ENCODE measurements around the gene CSTF1.

The CSTF1 gene

GRCh38 chr20:56422824-56423189 is 30.4 kb downstream of the CSTF1 start:
- no peak overlapping the region for H3K27ac ChIP-seq
- H3K4me2 ChIP-seq (ENCODE audit: low read length) = no peak overlapping the region
- H3K27me3 ChIP-seq (ENCODE audit: control insufficient read depth, insufficient read depth, low read length) = no peaks in the 10 kb centered on the region
- H3K79me2 ChIP-seq = no peaks in the 10 kb centered on the region
- no peaks in the 10 kb centered on the region for H3K36me3 ChIP-seq (ENCODE audit: control insufficient read depth, insufficient read depth, low read length)
- no peak overlapping the region for H3K9ac ChIP-seq
- no peak overlapping the region for H2AFZ ChIP-seq
- no peak overlapping the region for H3K4me3 ChIP-seq (ENCODE audit: low read depth, low read length)
- TF ChIP-seq CTCF (IDR thresholded peaks at IDR 0.05) = no peak
- no peaks in the 10 kb centered on the region for H3K9me3 ChIP-seq (ENCODE audit: control insufficient read depth, low read length)
- H3K4me1 ChIP-seq = no peaks in the 10 kb centered on the region

- H3K4me2 ChIP-seq (ENCODE audit: low read length) = no peak overlapping the region
- no peak for TF ChIP-seq CTCF (IDR thresholded peaks at IDR 0.05)
- no peak overlapping the region for H2AFZ ChIP-seq
- H3K27ac ChIP-seq = no peak overlapping the region
- H3K79me2 ChIP-seq = no peaks in the 10 kb centered on the region
- no peaks in the 10 kb centered on the region for H3K36me3 ChIP-seq (ENCODE audit: control insufficient read depth, insufficient read depth, low read length)
- H3K9ac ChIP-seq = no peak overlapping the region
- no peak overlapping the region for H3K4me3 ChIP-seq (ENCODE audit: low read depth, low read length)
- H3K9me3 ChIP-seq (ENCODE audit: control insufficient read depth, low read length) = no peaks in the 10 kb centered on the region
- H3K4me1 ChIP-seq = no peaks in the 10 kb centered on the region
- H3K27me3 ChIP-seq (ENCODE audit: control insufficient read depth, insufficient read depth, low read length) = no peaks in the 10 kb centered on the region
Measured at GRCh38 chr20:56423211-56423610, 30.8 kb downstream of the CSTF1 start.

GRCh38 chr20:56423886-56424285 is 31.4 kb downstream of the CSTF1 start:
- no peak overlapping the region for H3K27ac ChIP-seq
- H3K4me1 ChIP-seq = no peaks in the 10 kb centered on the region
- no peak for TF ChIP-seq CTCF (IDR thresholded peaks at IDR 0.05)

GRCh38 chr20:56424931-56425330 is 32.5 kb downstream of the CSTF1 start:
- no peaks in the 10 kb centered on the region for H3K36me3 ChIP-seq (ENCODE audit: control insufficient read depth, insufficient read depth, low read length)
- H3K27me3 ChIP-seq (ENCODE audit: control insufficient read depth, insufficient read depth, low read length) = no peaks in the 10 kb centered on the region
- H3K4me1 ChIP-seq = no peaks in the 10 kb centered on the region
- H2AFZ ChIP-seq = no peak overlapping the region
- no peaks in the 10 kb centered on the region for H3K79me2 ChIP-seq
- H3K4me2 ChIP-seq (ENCODE audit: low read length) = no peak overlapping the region
- no peak overlapping the region for H3K4me3 ChIP-seq (ENCODE audit: low read depth, low read length)
- H3K27ac ChIP-seq = no peak overlapping the region
- TF ChIP-seq CTCF (IDR thresholded peaks at IDR 0.05) = no peak
- no peaks in the 10 kb centered on the region for H3K9me3 ChIP-seq (ENCODE audit: control insufficient read depth, low read length)
- H3K9ac ChIP-seq = no peak overlapping the region

More at GRCh38 chr20:56423886-56424285, 31.4 kb downstream of the CSTF1 start:
- H2AFZ ChIP-seq = no peak overlapping the region
- H3K4me2 ChIP-seq (ENCODE audit: low read length) = no peak overlapping the region
- H3K36me3 ChIP-seq (ENCODE audit: control insufficient read depth, insufficient read depth, low read length) = no peaks in the 10 kb centered on the region
- no peaks in the 10 kb centered on the region for H3K79me2 ChIP-seq
- H3K9ac ChIP-seq = no peak overlapping the region
- no peaks in the 10 kb centered on the region for H3K9me3 ChIP-seq (ENCODE audit: control insufficient read depth, low read length)
- no peaks in the 10 kb centered on the region for H3K27me3 ChIP-seq (ENCODE audit: control insufficient read depth, insufficient read depth, low read length)
- no peak overlapping the region for H3K4me3 ChIP-seq (ENCODE audit: low read depth, low read length)

- TF ChIP-seq CTCF (IDR thresholded peaks at IDR 0.05) = no peak
- H3K4me1 ChIP-seq = no peaks in the 10 kb centered on the region
- H2AFZ ChIP-seq = no peak overlapping the region
- no peak overlapping the region for H3K4me3 ChIP-seq (ENCODE audit: low read depth, low read length)
- no peaks in the 10 kb centered on the region for H3K79me2 ChIP-seq
- no peak overlapping the region for H3K27ac ChIP-seq
- H3K36me3 ChIP-seq (ENCODE audit: control insufficient read depth, insufficient read depth, low read length) = no peaks in the 10 kb centered on the region
- no peak overlapping the region for H3K4me2 ChIP-seq (ENCODE audit: low read length)
- no peaks in the 10 kb centered on the region for H3K27me3 ChIP-seq (ENCODE audit: control insufficient read depth, insufficient read depth, low read length)
- no peak overlapping the region for H3K9ac ChIP-seq
- H3K9me3 ChIP-seq (ENCODE audit: control insufficient read depth, low read length) = no peaks in the 10 kb centered on the region
Measured at GRCh38 chr20:56426026-56426425, 33.6 kb downstream of the CSTF1 start.

Data from parathyroid adenoma (tissue), 2 donors.